HCT116 (cell line): ENCODE data around the gene ATP2B1. TPM values are rescaled to one million over a fixed set of nuclear protein-coding genes. Genes with fewer than 3 reads are reported as not detected.

Experiments
- ATAC-seq: fragments of 200-7000 bp; cut with Tn5 transposase; 2 replicates; pipeline ENCODE4 v1.9.1; 2020; ENCODE audit warnings: mild to moderate bottlenecking, moderate library complexity
- BruUV-seq: library from RNA; stranded (reverse); fragments of 400-500 nt; replicated peaks from 2 replicates; lab custom pipeline; 2021; lab: Mats Ljungman, UMichigan
- CTCF ChIA-PET: fragments of 300-600 bp; sonication (Branson Sonifier 250); formaldehyde crosslinking; loops from one replicate; lab custom pipeline; 2021; ENCODE audit warnings: antibody characterized with exemption; lab: Charles Lee
- POLR2A ChIA-PET: fragments of 300-600, 350-600 bp; sonication (Branson Sonifier 250); formaldehyde crosslinking; loops from one replicate; lab custom pipeline; 2021; ENCODE audit warnings: antibody characterized with exemption; lab: Charles Lee
- RAD21 ChIA-PET, 2 experiments: fragments of 300-600 bp; sonication (Branson Sonifier 250); formaldehyde crosslinking; loops; one replicate each; lab custom pipeline; 2023; ENCODE audit warnings: low total read pairs in 2 of 2; ENCODE audit not compliant: uncharacterized antibody in 2 of 2, unreplicated experiment in 2 of 2, low non-redundant PET in 1 of 2; lab: Charles Lee
- DNase-seq: peaks from one replicate; pipeline ENCODE4 v3.0.0-alpha.2; 2010; ENCODE audit warnings: low read depth, low spot score
- H2AFZ ChIP-seq: fragments of 200-600 bp; shearing (Covaris generic), sonication (generic); 2 replicates; pipeline ENCODE4 v1.6.1; 2017; ENCODE audit warnings: low read depth, mixed run types, mixed read lengths, antibody characterized with exemption, low read length; ENCODE audit not compliant: poor library complexity, severe bottlenecking
- H3K27ac ChIP-seq: 2 replicates; pipeline ENCODE4 v1.5.1; 2012; ENCODE audit warnings: low read depth, low read length
- H3K27me3 ChIP-seq: fragments of 200-600 bp; sonication (generic); 2 replicates; pipeline ENCODE4 v1.6.1; 2016; ENCODE audit warnings: mixed run types, low read length, mixed read lengths; ENCODE audit not compliant: insufficient read depth
- H3K36me3 ChIP-seq, 2 experiments: fragments of 200-500 bp in 1 of 2; fragments of 200-600 bp in 1 of 2; sonication (Bioruptor generic) in 1 of 2; sonication (generic) in 1 of 2; 2 replicates each; pipeline versions ENCODE4 v1.5.1 to v1.6.1; 2014 to 2016; ENCODE audit warnings: low read length in 2 of 2, inconsistent platforms in 1 of 2, mixed read lengths in 1 of 2, mixed run types in 1 of 2; ENCODE audit not compliant: insufficient read depth in 2 of 2, control insufficient read depth in 1 of 2
- H3K4me1 ChIP-seq, 2 experiments: fragments of 200-600 bp in 1 of 2; sonication (generic) in 1 of 2; 2 replicates each; pipeline versions ENCODE4 v1.5.1 to v1.6.1; 2012 to 2017; ENCODE audit warnings: low read length in 2 of 2, inconsistent platforms in 1 of 2, mild to moderate bottlenecking in 1 of 2, mixed read lengths in 1 of 2, mixed run types in 1 of 2, moderate library complexity in 1 of 2; ENCODE audit not compliant: insufficient read depth in 2 of 2, control insufficient read depth in 1 of 2
- H3K4me2 ChIP-seq: fragments of 200-600 bp; sonication (generic); 2 replicates; pipeline ENCODE4 v1.6.1; 2017; ENCODE audit warnings: mixed run types, low read length, mixed read lengths
- H3K4me3 ChIP-seq, 2 experiments: fragments of 200-600 bp in 1 of 2; sonication (generic) in 1 of 2; replicated peaks in 1 of 2; 2 replicates each; pipeline ENCODE4 v1.5.1; 2011 to 2016; ENCODE audit warnings: low read length in 2 of 2, control low read depth in 1 of 2, low read depth in 1 of 2, mild to moderate bottlenecking in 1 of 2, mixed read lengths in 1 of 2, mixed run types in 1 of 2
- H3K79me2 ChIP-seq: fragments of 200-600 bp; sonication (generic); 2 replicates; pipeline ENCODE4 v1.6.1; 2017; ENCODE audit warnings: mild to moderate bottlenecking, mixed run types, low read length, moderate library complexity, mixed read lengths; ENCODE audit not compliant: insufficient read depth
- H3K9ac ChIP-seq: fragments of 200-600 bp; sonication (generic); 2 replicates; pipeline ENCODE4 v1.6.1; 2016; ENCODE audit warnings: low read length, mixed read lengths
- H3K9me2 ChIP-seq: fragments of 200-600 bp; sonication (generic), shearing (Covaris generic); 2 replicates; pipeline ENCODE4 v1.6.1; 2017; ENCODE audit warnings: mixed run types, mild to moderate bottlenecking, moderate library complexity; ENCODE audit not compliant: insufficient read depth
- H3K9me3 ChIP-seq, 2 experiments: fragments of 200-500 bp in 1 of 2; fragments of 200-600 bp in 1 of 2; sonication (Bioruptor generic) in 1 of 2; sonication (generic) in 1 of 2; 2 replicates each; pipeline ENCODE4 v1.6.1; 2014 to 2017; ENCODE audit warnings: low read length in 2 of 2, mixed read lengths in 2 of 2, inconsistent platforms in 1 of 2, low read depth in 1 of 2, mild to moderate bottlenecking in 1 of 2, mixed run types in 1 of 2, moderate library complexity in 1 of 2; ENCODE audit not compliant: control insufficient read depth in 1 of 2, insufficient read depth in 1 of 2
- H4K20me1 ChIP-seq: fragments of 200-600 bp; sonication (generic), shearing (Covaris generic); 2 replicates; pipeline ENCODE4 v1.6.1; 2017; ENCODE audit warnings: mixed run types, mild to moderate bottlenecking, moderate library complexity; ENCODE audit not compliant: insufficient read depth
- ATF3 ChIP-seq: IDR thresholded peaks from 2 replicates; pipeline ENCODE4 v1.6.1; 2012
- EZH2 ChIP-seq: fragments of 200-600 bp; sonication (generic); IDR thresholded peaks from 2 replicates; pipeline ENCODE4 v1.6.1; 2017; ENCODE audit warnings: antibody characterized with exemption, mixed run types
- EZH2phosphoT487 ChIP-seq: fragments of 200-600 bp; IDR thresholded peaks from 2 replicates; pipeline ENCODE4 v1.6.1; 2018; ENCODE audit warnings: antibody characterized with exemption, borderline replicate concordance
- POLR2AphosphoS5 ChIP-seq: IDR thresholded peaks from 2 replicates; pipeline ENCODE4 v1.6.1; 2011; ENCODE audit warnings: mild to moderate bottlenecking, low read depth, low read length, moderate library complexity
- SP1 ChIP-seq: IDR thresholded peaks from 2 replicates; pipeline ENCODE4 v1.6.1; 2012; ENCODE audit warnings: low read depth
- ZFX ChIP-seq: fragments of 450-650 bp; IDR thresholded peaks from 2 replicates; pipeline ENCODE4 v1.6.1; 2017
- ZNF274 ChIP-seq: fragments of 200-500 bp; sonication (Bioruptor generic); IDR thresholded peaks from 2 replicates; pipeline ENCODE4 v1.6.1; 2014; ENCODE audit warnings: mild to moderate bottlenecking, low read depth, low read length, inconsistent platforms
- intact Hi-C: fragments of 100-400 bp; cut with micrococcal nuclease; formaldehyde crosslinking; loops from 2 replicates; pipeline ENCODE4 v1.10.0; 2022
- total RNA-seq: library from RNA; stranded (reverse); gene quantifications from one replicate; pipeline ENCODE4 v1.2.1, GENCODE V29; 2021; ENCODE audit not compliant: unreplicated experiment
- TF ChIP-seq, protein P1 (sequence below), 3 experiments: fragments of 200-600 bp in 1 of 3; sonication (generic) in 1 of 3; IDR thresholded peaks in 2 of 3; conservative IDR thresholded peaks in 1 of 3; 2 replicates each; pipeline ENCODE4 v1.5.1; 2012 to 2017; ENCODE audit warnings: low read depth in 2 of 3, low read length in 2 of 3, antibody characterized with exemption in 1 of 3, borderline replicate concordance in 1 of 3, control low read depth in 1 of 3, mild to moderate bottlenecking in 1 of 3, mixed read lengths in 1 of 3, mixed run types in 1 of 3, moderate library complexity in 1 of 3; ENCODE audit not compliant: insufficient read depth in 1 of 3

ATP2B1 gene
- total RNA-seq, 1 experiment from 2014 or later: 62.4 TPM

DNA sequence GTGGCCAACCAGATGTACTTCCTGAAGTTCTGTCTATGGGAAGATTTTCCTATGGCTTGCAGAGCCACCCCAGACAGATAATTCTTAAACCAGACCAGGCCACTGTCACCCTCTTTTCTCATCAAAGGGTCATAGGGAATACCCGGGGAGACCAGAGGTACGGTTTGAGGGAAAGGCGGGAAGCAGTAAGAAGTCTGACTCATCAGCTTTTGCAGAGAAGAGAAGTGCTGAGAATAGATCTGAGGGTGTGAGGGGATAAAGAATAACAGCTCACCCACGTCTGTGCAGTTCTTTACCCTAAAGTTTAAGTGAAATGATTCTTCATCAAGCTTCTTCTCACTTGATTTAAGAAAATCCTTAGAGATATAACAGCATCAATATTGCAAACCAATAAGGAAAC, 161.5 kb downstream of the ATP2B1 start:
- Histone ChIP-seq H3K9me3 (no peaks in the 10 kb centered on the region), H3K4me1 (peaks cover 0 to 4% of the 10 kb centered on the region in 2 experiments; a peak in 1 of 4 replicates), H2AFZ (no peak overlapping the region), H3K9me2 (no peaks in the 10 kb centered on the region), H3K27me3 (no peaks in the 10 kb centered on the region), H4K20me1 (no peaks in the 10 kb centered on the region), H3K27ac (no peak overlapping the region), H3K4me2 (no peak overlapping the region), H3K9ac (no peak overlapping the region), H3K36me3 (no peaks in the 10 kb centered on the region), H3K4me3 (no peak overlapping the region), H3K79me2 (no peaks in the 10 kb centered on the region)
- no peak for TF ChIP-seq SP1
- TF ChIP-seq ZFX: no peak
- no peak for TF ChIP-seq ZNF274
- TF ChIP-seq ATF3: no peak
- TF ChIP-seq EZH2: no peak
- TF ChIP-seq, protein P1, sequence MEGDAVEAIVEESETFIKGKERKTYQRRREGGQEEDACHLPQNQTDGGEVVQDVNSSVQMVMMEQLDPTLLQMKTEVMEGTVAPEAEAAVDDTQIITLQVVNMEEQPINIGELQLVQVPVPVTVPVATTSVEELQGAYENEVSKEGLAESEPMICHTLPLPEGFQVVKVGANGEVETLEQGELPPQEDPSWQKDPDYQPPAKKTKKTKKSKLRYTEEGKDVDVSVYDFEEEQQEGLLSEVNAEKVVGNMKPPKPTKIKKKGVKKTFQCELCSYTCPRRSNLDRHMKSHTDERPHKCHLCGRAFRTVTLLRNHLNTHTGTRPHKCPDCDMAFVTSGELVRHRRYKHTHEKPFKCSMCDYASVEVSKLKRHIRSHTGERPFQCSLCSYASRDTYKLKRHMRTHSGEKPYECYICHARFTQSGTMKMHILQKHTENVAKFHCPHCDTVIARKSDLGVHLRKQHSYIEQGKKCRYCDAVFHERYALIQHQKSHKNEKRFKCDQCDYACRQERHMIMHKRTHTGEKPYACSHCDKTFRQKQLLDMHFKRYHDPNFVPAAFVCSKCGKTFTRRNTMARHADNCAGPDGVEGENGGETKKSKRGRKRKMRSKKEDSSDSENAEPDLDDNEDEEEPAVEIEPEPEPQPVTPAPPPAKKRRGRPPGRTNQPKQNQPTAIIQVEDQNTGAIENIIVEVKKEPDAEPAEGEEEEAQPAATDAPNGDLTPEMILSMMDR (IDR thresholded peaks at IDR 0.05 in 2 of 3, conservative IDR thresholded peaks at IDR 0.05 in 1 of 3; ENCODE audit: borderline replicate concordance in 1 of 3, insufficient read depth in 1 of 3, low read depth in 2 of 3, low read length in 2 of 3): no peak
- no peak for TF ChIP-seq POLR2AphosphoS5
- TF ChIP-seq EZH2phosphoT487: no peak
- POLR2A ChIA-PET: no interaction called here
- ATAC-seq (no peak), DNase-seq (no peak)
- CTCF ChIA-PET: no interaction called here
- RAD21 ChIA-PET: no interaction called here
- BruUV-seq: no TSS peak
- intact Hi-C loops: loop anchor here (10.0 kb wide), 2 partner anchors 628 to 708 kb away; no protein-coding TSS in a partner anchor
